SKM-1 treated with dmso at 0.1 percent for 144 hours (cell line): ENCODE measurements around the gene ATG14.
"Not testable (repeated sequence)": the region's sequence is repeated elsewhere in the genome, so short reads cannot be mapped to it uniquely, and the experiment has no call there.

Experiments used
- DNase-seq: peaks from one replicate; lab custom pipeline; 2025; ENCODE audit not compliant: unreplicated experiment; lab: John Stamatoyannopoulos, UW

Gene ATG14

GRCh38 chr14:55352201-55352600 lies 59.4 kb downstream of the ATG14 start:
- DNase-seq = no peak

- DNase-seq = no peak
Observed at GRCh38 chr14:55351111-55351510, 60.5 kb downstream of the ATG14 start.

DNA sequence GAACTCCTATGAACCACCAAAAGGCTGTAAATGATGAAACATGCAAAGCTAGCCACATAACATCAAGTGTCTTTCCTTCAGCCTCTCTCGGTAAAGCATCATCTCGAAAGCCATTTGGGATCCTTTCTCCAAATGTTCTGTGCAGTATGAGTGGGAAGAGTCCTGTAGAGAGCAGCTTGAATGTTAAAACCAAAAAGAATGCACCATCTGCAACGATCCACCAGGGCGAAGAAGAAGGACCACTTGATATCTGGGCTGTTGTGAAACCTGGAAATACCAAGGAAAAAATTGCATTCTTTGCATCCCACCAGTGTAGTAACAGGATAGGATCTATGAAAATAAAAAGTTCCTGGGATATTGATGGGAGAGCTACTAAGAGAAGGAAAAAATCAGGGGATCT lies 61.2 kb downstream of the ATG14 start:
- DNase-seq = no peak

- DNase-seq = no peak
Observed at GRCh38 chr14:55349565-55349964, 62.1 kb downstream of the ATG14 start.

DNA sequence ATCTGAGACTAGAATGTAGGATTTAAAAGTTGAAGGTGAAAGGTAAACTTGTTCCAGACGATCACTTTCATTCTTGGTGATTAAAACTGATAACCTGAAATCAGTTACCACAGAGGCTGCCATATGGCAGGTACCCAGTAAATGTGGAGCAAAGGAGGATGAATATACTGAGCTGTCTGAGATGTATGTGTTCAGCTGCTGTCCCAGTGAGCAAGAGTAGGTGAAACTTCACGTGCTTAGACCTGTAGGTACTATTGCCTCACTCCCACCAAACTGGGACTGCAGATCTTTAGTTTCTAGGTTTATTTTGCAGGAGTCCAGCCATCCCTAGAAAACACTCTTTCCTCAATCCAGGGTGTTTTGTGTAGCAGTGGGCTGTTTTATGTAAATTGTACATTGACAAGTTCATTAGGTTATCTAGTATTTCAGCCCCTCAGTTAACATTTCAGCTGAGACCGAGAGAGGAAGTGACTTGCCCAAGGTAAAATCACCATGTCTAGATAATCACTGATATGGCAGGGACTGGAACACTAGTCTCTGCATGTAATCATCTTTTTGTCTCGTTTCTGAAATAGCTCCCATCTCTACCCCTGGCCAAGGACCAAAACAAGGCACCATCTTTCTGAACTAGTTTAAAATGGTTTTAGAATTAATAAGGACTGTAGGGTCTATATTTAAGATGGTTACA lies 62.7 kb downstream of the ATG14 start:
- no peak for DNase-seq

GRCh38 chr14:55347748-55348147 lies 63.9 kb downstream of the ATG14 start:
- DNase-seq = no peak

GRCh38 chr14:55347040-55347439 lies 64.6 kb downstream of the ATG14 start:
- DNase-seq = no peak

DNA sequence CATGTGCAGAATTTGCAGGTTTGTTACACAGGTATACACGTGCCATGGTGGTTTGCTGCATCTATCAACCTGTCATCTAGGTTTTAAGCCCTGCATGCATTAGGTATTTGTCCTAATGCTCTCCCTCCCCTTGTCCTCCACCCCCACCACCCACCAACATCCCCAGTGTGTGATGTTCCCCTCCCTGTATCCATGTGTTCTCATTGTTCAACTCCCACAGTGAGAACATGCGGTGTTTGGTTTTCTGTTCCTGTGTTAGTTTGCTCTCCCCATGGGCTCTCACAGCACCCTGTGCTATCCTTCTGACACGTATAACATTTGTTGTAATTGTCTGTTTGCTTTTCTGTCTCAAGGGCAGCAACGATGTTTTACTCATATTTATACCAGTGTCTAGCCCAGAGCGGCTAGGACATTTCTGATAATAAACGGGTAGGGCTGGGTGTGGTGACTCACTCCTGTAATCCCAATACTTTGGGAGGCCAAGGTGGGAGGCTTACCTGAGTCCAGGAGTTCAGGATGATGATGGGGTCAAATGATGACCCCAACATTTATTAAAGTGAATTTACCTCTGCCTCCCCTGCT lies 67.0 kb downstream of the ATG14 start:
- DNase-seq = not testable (repeated sequence)

DNA sequence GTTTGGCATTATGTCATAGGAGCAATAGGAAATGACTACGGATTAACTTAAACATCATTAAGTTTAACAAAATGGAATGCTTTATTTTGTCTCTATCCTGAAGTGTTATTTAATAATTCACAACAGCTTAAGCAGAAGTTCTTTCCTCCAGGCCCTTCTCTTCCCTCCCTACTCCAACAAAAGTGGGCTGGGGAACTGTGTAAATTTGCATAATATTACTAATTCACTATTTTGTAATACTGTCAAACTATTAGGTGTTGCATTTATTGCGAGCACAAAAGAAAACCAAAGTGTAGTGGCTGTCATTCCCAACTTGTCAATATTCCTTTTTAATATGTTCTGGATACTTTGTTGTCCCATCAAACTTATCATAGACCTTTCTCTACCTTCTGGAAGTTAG lies 69.8 kb downstream of the ATG14 start:
- no peak for DNase-seq

DNA sequence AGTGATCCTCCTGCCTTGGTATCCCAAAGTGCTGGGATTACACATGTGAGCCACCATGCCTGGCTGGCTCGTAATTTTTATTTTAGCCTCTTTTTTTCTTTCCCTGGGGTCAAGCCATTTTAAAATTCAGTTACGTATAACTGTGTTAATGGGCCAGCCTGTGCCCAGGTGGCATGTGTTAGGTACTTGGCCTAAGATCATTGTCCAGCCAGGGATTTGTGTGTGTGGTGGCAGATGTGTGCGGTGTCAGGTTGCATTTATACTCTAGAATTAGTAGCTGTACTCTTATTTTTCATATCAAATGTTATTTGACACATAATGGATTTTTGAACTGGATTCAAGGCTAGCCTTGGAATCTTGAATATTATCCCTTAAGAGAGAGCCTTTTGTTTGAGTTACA lies 71.1 kb downstream of the ATG14 start:
- no peak for DNase-seq

DNA sequence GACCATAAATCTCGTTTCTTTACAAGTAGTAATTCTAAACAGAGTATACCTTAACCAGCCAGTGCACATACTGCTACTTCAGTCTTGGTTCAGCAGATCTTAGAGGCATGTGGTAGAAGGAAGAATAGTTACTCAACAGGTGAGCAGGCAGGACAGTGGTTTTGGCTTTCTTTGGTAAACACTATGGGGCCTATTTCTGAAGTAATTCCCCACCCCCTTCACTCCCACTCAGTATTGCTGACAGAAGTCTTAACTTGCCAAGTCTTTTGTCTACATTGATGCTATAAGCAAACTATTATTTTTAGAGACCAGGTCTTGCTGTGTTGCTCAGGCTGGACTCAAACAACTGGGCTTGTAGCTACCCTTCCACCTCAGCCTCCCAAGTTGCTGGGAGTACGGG lies 71.9 kb downstream of the ATG14 start:
- no peak for DNase-seq

- no peak for DNase-seq
Observed at GRCh38 chr14:55336691-55337090, 74.9 kb downstream of the ATG14 start.

DNA sequence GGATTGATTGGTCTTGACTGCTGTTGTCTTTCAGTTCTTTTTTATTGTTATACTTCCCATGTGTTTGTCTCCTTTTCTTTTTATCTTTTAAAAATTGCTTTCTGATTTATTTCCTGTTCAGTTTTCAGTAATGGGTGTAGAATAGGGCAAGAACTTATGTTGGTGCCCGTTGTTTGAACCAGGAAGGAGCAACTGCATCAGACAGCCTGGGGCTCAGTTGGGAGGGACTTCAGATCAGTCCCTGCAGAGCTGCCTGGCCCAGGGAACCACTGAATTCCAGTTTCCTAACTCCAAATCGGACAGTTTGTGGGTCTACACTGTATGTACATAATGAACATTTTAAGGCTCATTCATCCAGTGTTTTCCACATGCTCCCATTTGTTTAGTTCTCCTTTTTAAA lies 75.5 kb downstream of the ATG14 start:
- no peak for DNase-seq

GRCh38 chr14:55333711-55334485 lies 77.7 kb downstream of the ATG14 start:
- no peak for DNase-seq

- DNase-seq = no peak
Observed at GRCh38 chr14:55332654-55333570, 78.7 kb downstream of the ATG14 start.

- DNase-seq = no peak
Observed at GRCh38 chr14:55329999-55330710, 81.5 kb downstream of the ATG14 start.

- no peak for DNase-seq
Observed at GRCh38 chr14:55328317-55328716, 83.3 kb downstream of the ATG14 start.

DNA sequence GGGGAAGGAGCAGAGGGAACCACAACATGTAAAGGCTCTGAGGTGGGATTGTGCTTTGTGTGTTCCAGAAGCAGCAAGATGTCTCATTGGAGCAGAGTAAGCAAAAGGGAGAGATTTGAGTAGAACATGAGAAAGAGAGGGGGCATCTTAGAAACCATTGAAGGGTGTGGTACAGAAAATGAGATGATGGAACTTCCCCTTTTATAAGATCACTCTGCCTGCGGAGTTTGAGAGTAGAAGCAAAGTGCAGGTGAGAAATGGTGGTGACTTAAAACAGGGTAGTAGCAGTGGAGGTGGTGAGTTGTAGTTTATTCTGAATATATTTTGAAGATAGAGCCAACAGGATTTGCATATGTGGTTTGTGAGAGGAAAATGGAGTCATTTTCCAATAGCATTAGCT lies 84.5 kb downstream of the ATG14 start:
- no peak for DNase-seq

DNA sequence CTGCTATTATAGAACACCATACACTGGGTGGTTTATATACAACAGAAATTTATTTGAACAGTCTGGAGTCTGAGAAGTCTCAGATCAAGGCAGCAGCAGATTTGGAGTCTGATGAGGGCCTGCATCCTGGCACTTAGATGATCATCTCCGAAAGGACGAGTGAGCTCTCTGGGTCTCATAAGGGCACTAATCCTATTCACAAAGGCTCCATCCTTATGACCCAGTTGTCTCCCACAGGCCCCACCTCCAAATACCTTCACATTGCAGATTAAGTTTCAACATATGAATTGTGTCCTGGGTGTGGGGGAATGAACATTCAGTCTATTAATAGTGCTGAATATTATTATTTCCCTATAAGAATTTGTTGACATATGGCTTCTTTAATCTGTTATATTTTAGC lies 86.8 kb downstream of the ATG14 start:
- DNase-seq = no peak

DNA sequence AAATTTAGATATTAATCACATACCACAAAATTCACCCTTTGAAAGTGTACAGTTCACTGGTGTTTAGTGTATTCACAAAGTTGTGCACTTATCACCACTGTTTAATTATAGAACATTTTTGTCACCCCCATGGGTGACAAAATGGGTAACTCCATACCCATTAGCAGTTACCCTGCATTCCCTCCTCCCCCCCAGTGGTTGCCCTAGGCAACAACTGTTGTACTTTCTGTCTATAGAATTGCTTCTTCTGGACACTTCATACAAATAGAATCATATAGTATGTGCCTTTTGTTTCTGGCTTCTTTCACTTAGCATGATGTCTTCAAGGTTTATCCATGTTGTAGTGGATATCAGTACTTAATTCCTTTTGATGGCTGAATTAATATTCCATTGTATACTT lies 87.7 kb downstream of the ATG14 start:
- no peak for DNase-seq

- DNase-seq = no peak
Observed at GRCh38 chr14:55318694-55319093, 92.9 kb downstream of the ATG14 start.
